NCI-H146 treated with DMSO at 0.1 percent for 48 hours (cell line): ENCODE measurements around the gene PPFIBP2.

Source experiments
- DNase-seq: peaks from one replicate; lab custom pipeline; 2025; ENCODE audit not compliant: unreplicated experiment; lab: John Stamatoyannopoulos, UW

PPFIBP2 gene

DNA sequence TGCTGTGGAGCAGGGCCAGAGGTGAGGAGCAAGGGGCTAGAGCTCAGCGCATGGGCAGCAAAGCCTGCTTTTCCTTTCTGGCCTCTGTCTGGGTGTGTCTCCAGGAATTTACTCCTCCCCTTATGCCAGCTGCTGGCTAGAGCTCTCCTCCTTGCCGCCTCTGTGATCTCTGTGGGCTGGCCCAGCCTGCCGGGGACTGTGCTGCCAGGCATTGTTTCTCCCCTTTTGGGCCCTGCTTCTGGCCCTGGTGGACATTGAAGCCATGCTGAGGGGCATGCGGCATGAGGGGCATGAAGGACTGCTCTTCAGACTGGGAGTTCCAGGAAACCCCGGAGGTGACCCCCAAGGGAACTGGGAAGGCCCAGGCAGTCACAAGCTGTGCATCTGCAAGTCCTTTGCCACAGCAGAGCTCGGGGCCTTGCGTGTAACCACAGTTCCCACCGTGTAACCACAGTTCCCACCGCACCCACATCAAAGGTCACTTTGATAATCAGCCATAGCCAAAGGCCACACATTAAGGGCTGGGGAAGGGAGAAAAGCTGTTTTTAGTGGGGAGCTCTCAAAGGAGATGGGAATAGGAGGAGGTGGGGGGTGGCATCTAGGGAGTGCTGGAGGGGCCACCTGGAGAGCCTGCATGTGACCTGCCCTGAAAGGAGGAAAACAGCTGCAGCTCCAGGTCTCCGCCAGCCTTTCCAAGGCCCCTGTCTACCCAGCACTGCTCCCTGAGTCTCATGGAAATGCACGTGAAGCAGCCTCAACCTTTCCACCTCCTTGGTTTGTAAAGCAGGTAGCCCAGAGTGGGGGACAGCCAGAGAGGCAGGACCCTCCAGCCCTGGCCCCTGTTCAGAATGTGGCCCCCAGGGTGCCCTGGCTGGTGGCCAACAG lies 62.3 kb downstream of the PPFIBP2 start:
- DNase-seq = no peak

DNA sequence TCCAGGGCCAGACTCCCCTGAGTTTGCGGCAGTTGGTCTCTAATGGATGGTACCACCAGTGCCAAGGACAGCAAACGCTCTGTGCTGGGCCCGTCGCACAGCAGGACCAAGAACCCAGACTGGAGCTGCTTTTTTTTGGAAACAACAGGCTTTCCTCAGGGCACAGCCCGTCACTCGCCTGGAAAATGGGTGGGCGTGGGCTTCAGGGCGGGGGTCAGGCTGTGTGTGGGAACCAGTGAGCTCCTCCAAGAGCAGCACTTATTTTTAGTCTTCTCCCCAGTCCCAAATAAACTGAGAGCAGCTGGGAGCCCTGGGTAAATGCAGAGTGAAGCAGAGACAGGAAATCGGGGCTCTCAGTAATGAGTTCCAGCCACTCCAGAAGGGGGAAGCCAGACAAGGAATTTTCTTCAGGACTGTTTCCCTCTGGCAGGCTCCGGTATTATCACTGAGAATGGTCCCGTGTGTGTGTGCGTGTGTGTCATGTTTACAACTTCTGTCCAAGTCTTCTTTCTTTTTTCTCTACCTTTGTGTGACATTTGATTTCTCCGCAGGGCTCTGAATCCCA lies 63.0 kb downstream of the PPFIBP2 start:
- no peak for DNase-seq

DNA sequence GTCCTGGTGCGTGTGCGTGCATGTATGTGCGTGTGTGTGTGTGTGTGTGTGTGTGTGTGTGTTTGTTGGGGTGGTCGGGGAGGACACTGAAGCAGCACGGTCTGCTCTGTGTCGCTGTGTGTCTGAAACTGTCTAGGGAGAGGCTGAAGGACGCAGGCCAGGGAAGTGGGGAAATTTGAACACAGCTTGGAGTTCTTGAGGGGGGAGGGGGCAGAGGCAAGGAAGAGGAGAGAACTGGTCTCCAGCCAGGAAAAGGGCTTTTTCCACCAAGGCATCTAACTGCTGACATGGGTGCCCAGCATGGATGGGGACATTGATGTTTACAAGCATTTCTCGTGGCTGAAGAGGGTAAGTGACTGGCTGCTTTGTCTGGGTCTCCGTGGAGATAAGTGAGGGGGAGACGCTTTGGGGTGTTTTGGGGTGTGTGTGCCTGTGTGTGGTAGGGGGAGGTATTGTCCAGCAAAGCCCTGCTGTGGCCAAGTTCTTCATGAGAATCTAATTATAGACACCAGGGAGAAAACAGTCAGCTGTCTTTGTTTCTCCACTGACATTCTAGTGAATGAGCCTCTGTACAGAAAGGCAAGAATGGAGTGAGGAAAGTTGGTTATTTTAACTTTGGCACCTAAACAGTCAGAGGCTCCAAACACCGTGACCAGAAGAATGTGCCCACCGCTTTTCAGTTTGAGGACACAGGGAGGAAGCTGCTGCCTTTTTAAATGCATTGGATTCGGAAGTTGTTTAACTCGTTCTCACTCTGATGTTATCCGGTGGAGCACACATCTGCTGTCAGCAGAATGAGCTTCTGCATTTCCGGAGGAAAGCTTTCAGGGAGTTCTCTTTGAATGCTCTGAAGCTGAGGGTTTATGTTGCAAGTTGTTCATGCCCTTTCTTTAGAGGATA lies 63.7 kb downstream of the PPFIBP2 start:
- DNase-seq = no peak

DNA sequence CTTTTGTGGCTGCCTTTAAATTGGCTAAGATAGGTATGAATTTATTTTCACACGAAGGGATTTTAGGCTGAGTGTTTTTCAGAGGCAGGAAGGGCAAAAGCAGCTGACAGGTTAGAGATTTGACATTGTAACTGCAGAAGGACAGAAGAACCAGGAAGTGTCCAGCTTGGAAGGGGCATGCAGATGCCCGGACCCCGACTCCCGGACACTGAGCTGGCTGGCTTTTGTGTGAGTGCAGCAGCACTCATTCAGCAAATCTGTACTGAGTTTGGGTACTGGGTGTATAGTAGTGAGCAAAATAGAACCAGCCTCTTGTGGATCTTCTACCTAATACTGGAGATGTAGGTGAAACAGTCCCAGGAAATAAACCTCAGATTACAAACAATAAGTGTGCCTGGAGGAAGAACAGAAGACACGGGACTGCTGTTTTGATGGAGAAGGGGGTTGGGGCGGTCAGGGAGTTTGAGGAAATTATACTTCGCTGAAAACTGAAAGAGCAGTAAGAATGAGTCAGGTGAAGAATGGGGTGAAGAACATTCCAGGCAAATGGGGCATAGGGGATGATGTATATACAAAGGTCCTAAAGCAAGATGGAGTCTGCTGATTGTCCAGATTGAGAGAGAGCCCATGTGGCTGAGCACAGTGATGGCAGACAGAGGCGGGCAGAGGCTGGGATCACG lies 64.6 kb downstream of the PPFIBP2 start:
- no peak for DNase-seq

DNA sequence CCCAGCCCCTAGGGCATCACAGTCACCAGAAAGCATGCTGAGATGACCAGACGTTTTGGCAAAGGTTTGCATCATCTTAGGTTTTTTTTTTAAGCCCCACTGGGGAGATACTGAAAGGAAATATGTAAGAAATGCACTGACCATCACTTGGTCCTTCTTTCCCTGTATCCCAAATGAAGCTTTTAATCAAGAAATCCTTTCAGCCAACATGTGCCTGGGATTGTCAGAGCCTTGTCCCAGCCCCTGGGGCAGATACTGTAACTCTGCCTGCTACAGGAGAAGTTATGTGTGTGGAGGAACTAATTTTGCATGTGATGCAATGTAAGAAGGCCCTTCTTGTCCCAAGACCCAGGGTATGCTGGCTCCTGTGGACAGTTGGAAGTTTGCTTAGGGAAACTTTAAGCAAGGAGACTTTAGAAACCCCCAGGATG lies 65.6 kb downstream of the PPFIBP2 start:
- no peak for DNase-seq

DNA sequence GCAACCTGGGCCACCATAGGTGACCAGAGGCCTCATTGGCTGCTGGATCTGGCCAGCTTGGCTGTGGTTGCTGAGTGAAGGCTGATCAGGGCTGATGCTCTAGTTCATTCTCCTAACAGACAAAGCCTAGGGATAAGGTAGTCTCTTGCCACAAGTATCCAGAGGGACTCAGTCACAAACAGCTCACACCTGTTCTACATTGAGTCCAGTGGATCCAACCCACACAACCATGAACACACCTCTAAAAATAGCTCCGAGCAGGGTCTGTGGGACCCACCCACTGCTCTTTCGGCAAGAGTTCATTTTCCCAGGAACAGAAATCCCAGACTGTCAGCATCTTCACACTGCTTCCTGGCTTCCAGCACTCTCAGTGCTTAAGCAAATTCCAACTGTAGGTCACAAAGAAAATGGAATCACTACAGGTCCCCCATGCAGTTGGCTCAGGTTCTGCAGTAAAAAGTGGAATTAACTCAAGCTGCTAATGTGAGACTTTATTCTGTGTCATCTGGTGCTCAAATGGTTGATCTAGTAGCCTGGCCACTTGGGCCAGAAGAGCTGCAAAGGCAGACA lies 67.3 kb downstream of the PPFIBP2 start:
- DNase-seq = no peak

DNA sequence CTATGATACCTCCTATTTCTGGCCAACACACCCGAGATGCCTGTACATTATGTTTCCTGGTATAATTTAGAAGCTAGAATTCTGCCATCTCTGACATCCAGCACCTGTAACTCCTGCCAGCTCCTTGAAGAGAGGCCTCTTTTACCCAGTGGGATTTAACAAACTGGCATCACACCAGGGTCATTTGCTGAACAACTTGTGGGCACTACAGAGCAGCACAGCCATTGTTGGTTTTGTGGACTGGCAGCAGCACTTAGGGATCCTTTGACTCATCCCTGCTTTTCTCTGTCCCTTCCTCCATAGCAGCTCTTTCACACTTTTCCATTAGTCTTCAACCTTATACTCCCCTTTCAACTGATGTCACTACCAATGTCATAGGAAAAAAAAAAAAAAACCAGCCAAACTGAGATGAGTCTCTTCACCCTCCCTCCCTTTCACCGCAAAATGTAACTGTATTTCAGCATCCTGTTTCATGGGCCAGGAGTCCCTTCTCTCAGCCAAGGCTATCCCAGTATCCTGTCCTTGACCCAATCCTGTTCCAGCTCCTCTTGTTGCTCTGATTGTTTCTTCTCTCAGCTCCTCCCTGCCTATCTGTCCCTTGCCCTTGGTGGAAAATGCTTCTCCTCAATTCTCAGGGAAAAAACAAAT lies 68.7 kb downstream of the PPFIBP2 start:
- no peak for DNase-seq

DNA sequence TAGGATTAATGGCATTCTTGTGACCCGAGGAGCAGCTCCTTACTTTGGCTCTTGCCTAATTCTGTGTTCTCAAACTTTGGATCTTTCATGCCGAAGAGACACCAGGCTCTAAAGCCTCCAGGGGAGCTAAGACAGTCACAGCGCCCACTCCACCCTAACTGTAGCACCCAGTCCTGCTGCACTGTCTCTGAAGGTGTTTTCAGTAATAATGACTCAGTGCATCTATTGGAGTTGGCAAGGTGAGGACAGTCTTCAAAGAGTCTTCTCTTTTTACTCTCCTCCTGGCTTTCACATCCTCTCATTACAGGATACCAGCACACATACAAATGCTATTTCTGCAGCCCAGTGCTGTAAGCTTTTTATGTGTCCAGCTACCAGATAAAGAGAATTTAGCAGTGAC lies 69.4 kb downstream of the PPFIBP2 start:
- DNase-seq = no peak

DNA sequence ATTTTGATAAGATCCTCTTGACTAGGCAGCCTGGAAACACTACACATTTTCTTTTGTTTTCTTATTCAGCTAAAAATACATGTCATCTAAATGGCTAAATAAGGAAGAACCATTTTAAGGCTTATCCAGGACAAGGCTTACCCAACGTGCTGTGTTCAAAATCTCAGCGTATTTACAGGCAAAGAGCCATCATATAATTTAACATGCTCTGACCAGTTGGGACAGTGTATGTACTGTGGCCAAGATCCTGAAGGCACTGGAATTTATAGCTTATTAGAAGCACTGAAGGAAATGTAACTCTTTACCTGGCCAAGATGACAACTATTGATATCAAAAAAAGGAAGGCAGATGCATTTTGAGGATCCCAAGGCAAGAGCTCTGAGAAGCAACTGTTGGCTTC lies 71.1 kb downstream of the PPFIBP2 start:
- no peak for DNase-seq

DNA sequence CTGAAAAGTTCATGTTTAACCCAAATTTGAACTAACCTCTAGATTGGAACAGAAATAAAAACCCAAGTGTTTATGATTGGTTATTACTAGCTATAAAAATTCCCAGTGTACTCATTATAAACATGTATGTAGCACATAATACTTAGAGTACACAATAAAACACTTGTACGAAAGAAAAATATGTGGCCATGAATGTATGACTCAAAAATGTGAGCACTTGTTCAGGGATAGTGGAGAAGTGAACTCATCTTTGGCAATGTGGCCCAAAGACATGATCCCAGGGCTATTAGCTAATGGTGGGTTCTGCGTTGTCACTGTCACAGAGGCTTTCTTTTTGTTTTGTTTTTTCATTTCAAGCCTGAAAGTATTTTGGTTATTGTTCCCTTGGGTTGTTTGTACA lies 72.0 kb downstream of the PPFIBP2 start:
- DNase-seq = no peak

DNA sequence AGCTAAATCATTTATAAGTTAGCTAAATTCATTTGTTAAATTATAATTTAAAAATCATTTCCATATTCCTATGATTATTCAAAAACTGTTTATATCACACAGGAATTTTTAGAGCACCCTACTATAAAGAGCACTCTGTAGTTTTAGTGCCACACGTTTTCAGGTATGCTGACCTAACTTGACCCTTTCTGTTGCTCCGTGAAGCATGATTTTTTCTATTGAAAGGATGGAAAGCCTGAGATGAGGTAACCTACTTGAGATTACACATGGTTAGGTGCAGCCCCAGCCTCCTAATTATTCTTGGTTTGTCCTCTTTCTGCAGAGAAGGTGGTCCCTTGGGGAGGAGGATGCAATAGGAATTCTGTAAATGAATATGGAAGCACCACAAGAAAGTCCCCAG lies 72.6 kb downstream of the PPFIBP2 start:
- no peak for DNase-seq

DNA sequence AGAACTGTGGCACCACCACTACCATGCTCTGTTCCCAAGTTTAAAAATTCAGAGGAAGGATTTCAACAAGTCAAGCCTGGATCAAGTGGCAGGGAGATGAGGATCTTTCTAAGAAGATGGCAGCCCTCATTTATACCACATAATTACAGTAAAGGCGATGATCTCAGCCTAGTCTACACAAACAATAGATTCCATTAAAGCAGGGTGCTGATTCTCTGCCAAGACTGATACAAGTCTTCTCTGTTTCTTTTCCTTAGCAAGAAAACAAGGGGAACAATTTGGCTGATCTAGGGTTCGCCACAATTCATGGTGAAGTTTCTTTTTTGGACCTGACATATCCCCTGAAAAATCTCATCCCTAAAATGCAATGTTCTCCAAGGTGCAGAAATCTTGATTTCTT lies 73.9 kb downstream of the PPFIBP2 start:
- DNase-seq = no peak

DNA sequence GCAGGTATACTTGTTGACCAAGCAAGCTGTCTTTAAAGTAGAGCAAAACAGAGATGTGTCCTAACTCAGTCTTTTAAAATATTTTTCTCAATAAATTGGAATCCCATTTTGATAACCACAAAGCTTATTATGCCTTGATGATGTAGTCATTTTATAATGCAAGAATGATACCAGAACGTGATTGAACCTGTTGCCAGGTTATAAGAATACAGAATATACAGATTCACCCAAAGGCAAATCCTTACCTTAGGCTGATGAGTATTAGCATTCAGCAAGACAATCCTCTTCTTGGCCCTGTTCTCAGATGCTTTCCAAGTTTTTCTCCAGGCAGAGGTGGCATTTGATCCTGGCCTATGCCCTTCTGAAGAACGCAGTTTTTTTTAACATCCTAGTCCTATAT lies 76.1 kb downstream of the PPFIBP2 start:
- DNase-seq = no peak

DNA sequence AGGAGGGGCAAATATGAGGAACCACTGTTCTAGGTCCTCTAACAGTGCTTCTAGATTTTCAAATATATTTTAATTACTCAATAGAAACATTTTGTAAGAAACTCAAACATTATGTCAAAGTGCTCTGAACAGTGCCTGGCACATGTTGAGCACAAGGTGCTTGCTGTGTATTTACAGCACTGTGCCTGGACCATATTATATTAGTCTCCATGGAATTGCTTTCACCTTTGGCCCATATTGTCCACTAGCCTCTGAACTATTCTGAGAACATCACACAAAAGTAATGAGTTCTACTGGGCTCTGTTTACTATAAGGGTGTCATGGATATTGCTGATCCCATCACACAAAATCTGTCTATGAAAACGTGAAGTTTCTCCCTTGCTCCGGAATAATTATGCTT lies 76.7 kb downstream of the PPFIBP2 start:
- DNase-seq = no peak

DNA sequence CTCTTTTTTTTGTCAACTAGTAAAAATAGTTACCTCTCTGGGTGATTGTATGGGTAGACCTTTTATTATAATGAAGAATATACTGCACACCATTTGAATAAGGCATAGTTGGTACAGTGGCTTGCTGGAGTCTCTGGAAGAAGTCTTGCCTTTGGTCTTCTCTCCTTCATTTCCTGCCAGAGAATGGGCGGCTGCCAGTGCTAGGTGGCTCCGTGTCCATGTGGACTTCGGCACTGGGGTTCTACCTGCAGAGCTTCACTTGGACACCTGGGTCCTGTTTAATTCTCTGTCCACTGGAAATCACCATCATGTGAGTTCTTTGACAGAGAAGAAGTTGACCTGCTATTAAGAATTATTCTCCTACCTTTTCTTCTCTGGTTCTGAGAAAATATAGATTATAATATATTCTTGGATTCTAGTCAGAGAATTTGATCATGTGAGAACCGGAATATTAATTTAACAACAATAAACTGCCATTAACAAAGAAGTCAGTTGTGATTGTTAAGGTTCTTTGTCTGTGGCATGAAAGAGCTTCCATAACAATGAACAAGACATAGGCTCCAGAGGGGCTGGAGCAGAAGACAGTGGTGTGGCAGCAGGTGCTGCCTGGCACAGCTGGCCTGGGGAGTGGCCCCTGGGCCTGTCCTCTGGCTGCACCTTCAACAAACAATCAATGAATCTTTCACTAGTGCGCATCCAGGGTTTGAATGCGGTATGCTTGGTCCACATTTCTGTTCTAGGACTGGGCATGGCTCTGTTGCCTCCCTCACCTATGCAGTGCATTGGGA lies 77.5 kb downstream of the PPFIBP2 start:
- DNase-seq = no peak

DNA sequence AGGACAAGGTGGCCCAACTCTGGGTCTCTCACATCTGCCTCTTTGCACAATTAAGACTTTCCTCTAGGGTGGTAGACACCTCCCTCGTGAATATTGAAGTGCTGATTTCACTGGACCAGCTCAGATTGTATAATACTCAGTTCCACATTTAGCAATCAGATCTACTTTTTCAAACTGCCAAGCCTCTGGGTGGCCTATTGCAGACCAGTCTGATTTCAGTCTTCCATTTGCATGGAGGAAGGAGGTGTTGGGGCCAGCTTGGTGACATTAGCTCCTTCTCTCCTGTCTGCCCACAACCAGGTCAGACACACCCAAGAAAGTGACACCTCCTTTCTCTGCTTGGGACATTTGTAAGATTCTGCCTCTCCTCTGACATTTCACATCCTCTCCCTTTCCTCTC lies 78.2 kb downstream of the PPFIBP2 start:
- no peak for DNase-seq

DNA sequence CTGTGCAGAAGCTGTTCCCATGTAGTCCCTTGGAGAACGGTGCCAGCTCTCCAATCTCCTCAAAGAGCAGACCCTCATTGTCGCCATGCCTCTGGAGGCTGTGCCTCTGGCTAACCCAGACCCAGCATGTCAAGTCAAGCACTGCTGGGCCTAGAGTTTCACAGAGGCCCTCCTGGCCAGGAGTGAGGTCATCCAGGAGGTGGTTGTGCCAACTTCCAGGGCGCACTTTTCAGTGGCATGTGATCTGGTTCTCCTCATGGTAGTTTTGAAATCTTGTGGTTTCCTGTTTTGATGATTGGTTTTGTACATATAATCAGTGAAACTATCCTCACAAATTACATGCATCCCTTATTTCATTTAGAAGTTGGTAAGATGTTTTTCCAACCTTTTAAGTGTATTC lies 78.9 kb downstream of the PPFIBP2 start:
- no peak for DNase-seq

DNA sequence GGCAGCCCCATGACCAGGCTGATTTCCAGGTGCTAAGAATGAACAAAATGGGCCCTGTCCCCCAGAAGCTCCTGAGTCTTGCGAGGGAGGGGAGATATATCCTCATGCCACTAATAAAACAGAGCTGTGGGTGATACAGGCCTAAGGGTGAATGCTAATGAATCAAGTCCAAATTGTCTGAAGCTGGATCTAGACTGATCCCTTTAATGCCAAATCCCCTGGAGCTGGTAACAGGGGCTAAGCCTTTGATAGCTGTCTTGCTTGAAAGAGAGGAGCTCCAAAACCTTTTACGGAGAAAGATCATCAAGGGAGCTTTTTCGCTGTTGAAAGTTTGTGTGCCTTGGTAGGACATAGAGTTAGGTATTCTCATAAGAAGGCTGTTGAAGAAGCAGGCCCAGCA lies 79.7 kb downstream of the PPFIBP2 start:
- no peak for DNase-seq

DNA sequence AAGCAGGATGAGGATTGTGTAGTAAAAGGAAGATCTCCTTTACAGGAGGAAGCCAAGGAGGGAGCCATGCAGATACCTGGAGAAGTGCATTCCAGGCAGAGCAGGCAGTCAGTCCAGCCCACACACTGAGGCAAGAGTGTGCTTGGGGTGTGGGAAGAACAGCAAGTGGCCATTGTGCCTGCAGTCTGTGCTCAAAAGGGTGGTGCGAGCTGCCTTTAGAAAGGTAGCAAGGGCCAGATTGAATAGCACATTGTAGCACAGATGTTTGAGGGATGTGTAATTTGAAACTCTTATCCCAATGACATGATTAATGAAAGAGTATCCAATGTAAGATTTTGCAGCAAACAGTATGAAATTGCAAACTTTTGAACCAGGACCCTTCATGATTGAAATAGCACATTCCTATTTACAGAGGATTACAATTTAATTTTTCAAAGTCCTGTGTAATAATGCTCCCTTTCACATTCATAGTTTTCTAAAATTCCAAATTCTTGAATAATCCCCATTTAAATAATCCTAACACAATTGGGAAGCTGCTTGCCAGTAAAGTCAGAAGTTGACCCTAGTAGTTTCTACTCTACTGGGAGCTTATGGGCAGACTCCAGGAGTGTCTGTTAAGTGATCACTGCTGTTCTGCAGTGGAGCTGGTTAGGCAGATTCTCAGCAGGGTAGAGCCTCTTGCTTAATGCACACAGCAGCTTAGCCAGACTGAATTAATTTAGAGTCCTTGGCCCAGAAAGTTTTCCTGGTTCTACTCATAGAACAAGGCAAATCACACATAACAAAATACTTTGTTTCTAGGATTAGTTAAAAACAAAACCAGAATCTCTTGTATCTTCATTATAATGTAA lies 81.4 kb downstream of the PPFIBP2 start:
- no peak for DNase-seq
